NCI-H82 (cell line): Measurements from ENCODE around the gene EXOC6B.
A peak's percentile ranks its signal among the peaks of the same experiment; 100 is the strongest.
"Not testable (repeated sequence)": the region's sequence is repeated elsewhere in the genome, so short reads cannot be mapped to it uniquely, and the experiment has no call there.

Source experiments
- DNase-seq: peaks from one replicate; lab custom pipeline; 2025; lab: John Stamatoyannopoulos, UW

The EXOC6B gene

GRCh38 chr2:72604468-72604867 lies 221.4 kb downstream of the EXOC6B start:
- DNase-seq, result no peak

GRCh38 chr2:72603481-72603880 lies 222.4 kb downstream of the EXOC6B start:
- no peak for DNase-seq

- DNase-seq, result no peak
Measured at GRCh38 chr2:72602711-72603110, 223.1 kb downstream of the EXOC6B start.

GRCh38 chr2:72602095-72602494 lies 223.7 kb downstream of the EXOC6B start:
- DNase-seq, result no peak

GRCh38 chr2:72583836-72584235 lies 242.0 kb downstream of the EXOC6B start:
- DNase-seq, result not testable (repeated sequence)

- no peak for DNase-seq
Measured at GRCh38 chr2:72583376-72583775, 242.5 kb downstream of the EXOC6B start.

- DNase-seq, result no peak
Measured at GRCh38 chr2:72581560-72582181, 244.2 kb downstream of the EXOC6B start.

- peak; percentile 59 for DNase-seq
Measured at GRCh38 chr2:72579591-72580180, 246.1 kb downstream of the EXOC6B start.

- DNase-seq, result no peak
Measured at GRCh38 chr2:72576861-72577260, 249.0 kb downstream of the EXOC6B start.

- DNase-seq, result no peak
Measured at GRCh38 chr2:72576459-72576858, 249.4 kb downstream of the EXOC6B start.

GRCh38 chr2:72574886-72575285 lies 250.9 kb downstream of the EXOC6B start:
- no peak for DNase-seq

- DNase-seq, result no peak
Measured at GRCh38 chr2:72573232-72573631, 252.6 kb downstream of the EXOC6B start.

GRCh38 chr2:72572501-72572900 lies 253.3 kb downstream of the EXOC6B start:
- DNase-seq, result no peak

- no peak for DNase-seq
Measured at GRCh38 chr2:72570413-72570812, 255.4 kb downstream of the EXOC6B start.

GRCh38 chr2:72562451-72563153 lies 263.2 kb downstream of the EXOC6B start:
- no peak for DNase-seq

GRCh38 chr2:72561621-72562318 lies 264.1 kb downstream of the EXOC6B start:
- DNase-seq, result no peak

- no peak for DNase-seq
Measured at GRCh38 chr2:72555943-72556342, 269.9 kb downstream of the EXOC6B start.

- DNase-seq, result not testable (repeated sequence)
Measured at GRCh38 chr2:72555363-72555762, 270.5 kb downstream of the EXOC6B start.

- DNase-seq, result not testable (repeated sequence)
Measured at GRCh38 chr2:72554910-72555309, 270.9 kb downstream of the EXOC6B start.

GRCh38 chr2:72554381-72554780 lies 271.5 kb downstream of the EXOC6B start:
- DNase-seq, result no peak

- no peak for DNase-seq
Measured at GRCh38 chr2:72548081-72548764, 277.6 kb downstream of the EXOC6B start.

GRCh38 chr2:72545790-72546189 lies 280.0 kb downstream of the EXOC6B start:
- no peak for DNase-seq
